GM12801 (cell line): Measurements from ENCODE around the gene HOXC5.

Experiments
- TF ChIP-seq, protein P1 (sequence below): IDR thresholded peaks from one replicate; pipeline ENCODE4 v1.5.1; 2011; ENCODE audit warnings: control low read depth; ENCODE audit not compliant: insufficient read length; ENCODE audit errors: extremely low read depth

HOXC5 gene

DNA sequence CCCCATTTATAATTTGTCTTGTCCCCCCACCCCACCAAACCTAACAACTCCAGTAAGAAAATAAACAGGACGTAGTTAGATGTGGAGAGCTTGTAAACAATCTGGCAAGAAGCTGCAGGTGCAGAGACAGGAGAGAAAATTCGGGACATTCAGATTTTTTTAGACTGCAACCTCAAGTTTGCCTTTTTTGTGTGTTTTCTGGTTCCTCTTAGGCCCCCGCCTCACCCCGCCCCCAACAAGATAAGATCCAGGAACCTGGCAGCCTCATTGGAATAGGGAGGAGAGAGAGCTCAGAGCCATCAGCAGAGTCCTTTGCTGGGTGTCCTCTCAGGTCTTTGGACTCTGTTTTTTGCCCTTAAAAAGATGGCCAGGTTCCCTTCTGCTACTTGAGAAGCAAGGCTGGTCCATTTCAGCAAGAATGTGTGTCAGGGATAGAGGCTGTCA lies 45.0 kb upstream of the HOXC5 start:
- TF ChIP-seq, protein P1, sequence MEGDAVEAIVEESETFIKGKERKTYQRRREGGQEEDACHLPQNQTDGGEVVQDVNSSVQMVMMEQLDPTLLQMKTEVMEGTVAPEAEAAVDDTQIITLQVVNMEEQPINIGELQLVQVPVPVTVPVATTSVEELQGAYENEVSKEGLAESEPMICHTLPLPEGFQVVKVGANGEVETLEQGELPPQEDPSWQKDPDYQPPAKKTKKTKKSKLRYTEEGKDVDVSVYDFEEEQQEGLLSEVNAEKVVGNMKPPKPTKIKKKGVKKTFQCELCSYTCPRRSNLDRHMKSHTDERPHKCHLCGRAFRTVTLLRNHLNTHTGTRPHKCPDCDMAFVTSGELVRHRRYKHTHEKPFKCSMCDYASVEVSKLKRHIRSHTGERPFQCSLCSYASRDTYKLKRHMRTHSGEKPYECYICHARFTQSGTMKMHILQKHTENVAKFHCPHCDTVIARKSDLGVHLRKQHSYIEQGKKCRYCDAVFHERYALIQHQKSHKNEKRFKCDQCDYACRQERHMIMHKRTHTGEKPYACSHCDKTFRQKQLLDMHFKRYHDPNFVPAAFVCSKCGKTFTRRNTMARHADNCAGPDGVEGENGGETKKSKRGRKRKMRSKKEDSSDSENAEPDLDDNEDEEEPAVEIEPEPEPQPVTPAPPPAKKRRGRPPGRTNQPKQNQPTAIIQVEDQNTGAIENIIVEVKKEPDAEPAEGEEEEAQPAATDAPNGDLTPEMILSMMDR: no peak

DNA sequence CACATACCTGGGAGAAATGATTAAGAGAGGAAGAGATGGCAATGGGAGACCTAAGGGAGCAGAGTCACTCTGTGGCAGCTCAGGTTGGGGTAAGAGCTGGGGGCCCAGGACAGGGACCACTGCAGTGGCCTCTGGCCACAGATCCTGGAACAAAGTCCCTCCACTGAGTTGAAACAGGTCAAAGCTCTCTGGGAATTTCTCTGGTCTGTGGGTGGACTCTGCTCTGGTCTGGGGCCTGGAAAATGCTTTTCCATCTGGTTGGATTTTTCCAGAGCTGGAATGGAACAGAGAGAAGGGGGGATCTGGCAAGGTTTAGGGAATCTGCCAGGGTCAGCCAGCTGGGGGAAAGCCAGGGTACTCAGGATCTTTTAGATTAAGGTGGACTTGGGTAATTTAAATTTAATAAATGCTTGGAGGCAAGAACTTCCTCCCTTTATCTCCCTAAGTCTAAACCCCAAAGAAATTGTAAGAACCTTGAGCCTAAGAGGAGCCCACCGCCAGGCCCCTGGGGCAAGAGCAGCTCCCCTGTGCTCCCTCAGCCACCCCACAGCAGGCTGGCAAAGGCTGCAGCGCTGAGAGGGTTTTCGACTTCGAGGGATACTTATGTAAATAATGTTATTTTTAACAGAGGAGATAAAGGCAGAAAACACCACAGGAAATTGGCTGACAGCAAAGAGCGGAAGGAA lies 44.2 kb upstream of the HOXC5 start:
- TF ChIP-seq, protein P1: no peak

DNA sequence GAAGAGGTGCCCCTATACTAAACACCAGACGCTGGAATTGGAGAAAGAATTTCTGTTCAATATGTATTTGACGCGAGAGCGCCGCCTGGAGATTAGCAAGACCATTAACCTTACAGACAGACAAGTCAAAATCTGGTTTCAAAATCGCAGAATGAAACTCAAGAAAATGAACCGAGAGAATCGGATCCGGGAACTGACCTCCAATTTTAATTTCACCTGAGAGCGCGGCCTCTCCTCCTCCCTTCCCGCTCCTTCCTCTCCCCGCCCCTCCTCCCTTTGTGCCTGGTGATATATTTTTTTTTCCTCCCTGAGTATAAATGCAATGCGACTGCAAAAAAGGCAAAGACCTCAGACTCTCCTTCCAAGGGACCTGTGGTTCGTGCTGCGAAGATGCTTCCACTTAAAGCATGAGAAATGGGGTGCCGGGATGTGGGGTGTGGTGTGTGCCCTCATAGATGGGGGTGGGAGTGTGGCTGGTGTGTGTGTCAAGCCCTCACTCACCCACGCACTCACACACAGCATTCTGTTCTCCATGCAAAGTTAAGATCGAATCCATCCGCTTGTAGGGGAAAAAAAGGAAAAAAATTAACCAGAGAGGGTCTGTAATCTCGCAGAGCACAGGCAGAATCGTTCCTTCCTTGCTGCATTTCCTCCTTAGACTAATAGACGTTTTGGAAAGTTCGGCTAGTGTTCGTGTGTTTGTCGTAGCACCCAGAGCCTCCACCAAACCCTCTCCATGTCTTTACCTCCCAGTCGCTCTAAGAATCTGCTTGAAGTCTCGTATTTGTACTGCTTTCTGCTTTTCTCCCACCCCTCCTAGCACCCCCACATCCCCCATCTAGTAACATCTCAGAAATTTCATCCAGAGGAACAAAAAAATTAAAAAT lies 43.4 kb upstream of the HOXC5 start:
- TF ChIP-seq, protein P1: peak; percentile 71

- TF ChIP-seq, protein P1: no peak
These were observed 42.4 kb upstream of the HOXC5 start for GRCh38 chr12:53990311-53991076.

DNA sequence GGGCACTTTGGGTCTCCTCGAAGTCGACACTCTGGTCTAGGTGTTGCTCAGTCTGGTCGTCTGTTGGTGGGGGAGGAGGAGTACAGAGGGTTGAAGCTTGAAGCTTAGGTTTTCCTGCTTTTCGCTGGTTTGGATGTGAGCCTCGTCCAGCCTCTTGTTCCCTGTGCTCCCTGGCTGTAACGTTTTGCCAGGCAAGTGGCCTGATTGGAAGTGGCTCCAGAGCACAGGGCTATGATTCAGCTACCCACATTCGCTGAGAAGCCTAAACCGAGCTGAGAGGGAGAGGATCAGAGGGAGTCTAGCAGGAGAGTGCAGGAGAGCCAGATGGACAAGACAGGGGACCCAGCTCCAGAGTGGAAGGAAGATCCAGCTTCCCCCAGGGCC lies 41.8 kb upstream of the HOXC5 start:
- TF ChIP-seq, protein P1: no peak

- TF ChIP-seq, protein P1: no peak
These were observed 40.4 kb upstream of the HOXC5 start for GRCh38 chr12:53992377-53992889.
